Renal pelvis (tissue), 12 donors: Measurements from ENCODE around the gene ATP13A2. TPM values are rescaled to one million over a fixed set of nuclear protein-coding genes. Genes with fewer than 3 reads are reported as not detected.

Experiments
- DNase-seq: peaks from one replicate; pipeline ENCODE4 v3.0.0-alpha.2; 2013
- long read RNA-seq, 16 experiments: transcript quantifications; one replicate each; lab custom pipeline, GENCODE V29; 2026
- polyA plus RNA-seq, 3 donors: library from polyadenylated mRNA; unstranded; fragments of 120-200 nt; gene quantifications; one replicate each; pipeline ENCODE4 v1.2.1, GENCODE V29; 2013; ENCODE audit not compliant: insufficient read length in 3 of 3

ATP13A2 gene
- 10 to 100 TPM; 32.3 to 46.7 (median 33.1) TPM for polyA plus RNA-seq
- long read RNA-seq, donor 1, partial matches to known transcripts = 9 of 9 reads
- long read RNA-seq, donor 1, other reads (novel, unspliced or antisense) = 0 of 9 reads
- long read RNA-seq, donor 2, partial matches to known transcripts = 9 of 12 reads
- long read RNA-seq, donor 2, other reads (novel, unspliced or antisense) = 0 of 12 reads
- long read RNA-seq, donor 3, partial matches to known transcripts = 7 of 9 reads
- long read RNA-seq, donor 3, other reads (novel, unspliced or antisense) = 0 of 9 reads
- long read RNA-seq, donor 4, partial matches to known transcripts = 12 of 14 reads
- long read RNA-seq, donor 4, other reads (novel, unspliced or antisense) = 0 of 14 reads
- long read RNA-seq, donor 5, partial matches to known transcripts = 6 of 6 reads
- long read RNA-seq, donor 5, other reads (novel, unspliced or antisense) = 0 of 6 reads
- long read RNA-seq, donor 6, partial matches to known transcripts = 13 of 15 reads
- long read RNA-seq, donor 6, other reads (novel, unspliced or antisense) = 0 of 15 reads
- long read RNA-seq, donor 7, partial matches to known transcripts = 5 of 5 reads
- long read RNA-seq, donor 7, other reads (novel, unspliced or antisense) = 0 of 5 reads
- long read RNA-seq, donor 8, partial matches to known transcripts = 6 of 6 reads
- long read RNA-seq, donor 8, other reads (novel, unspliced or antisense) = 0 of 6 reads
- long read RNA-seq, donor 9, partial matches to known transcripts = 9 of 10 reads
- long read RNA-seq, donor 9, other reads (novel, unspliced or antisense) = 0 of 10 reads
- long read RNA-seq, donor 10, partial matches to known transcripts = 17 of 20 reads
- long read RNA-seq, donor 10, other reads (novel, unspliced or antisense) = 0 of 20 reads
- long read RNA-seq, donor 11, partial matches to known transcripts = 0 of 2 reads
- long read RNA-seq, donor 11, other reads (novel, unspliced or antisense) = 0 of 2 reads
- long read RNA-seq, donor 12, transcript ATP13A2-203 (29 exons, 3,981 nt) = major isoform, 5 of 16 reads
- long read RNA-seq, donor 12, partial matches to known transcripts = 11 of 16 reads
- long read RNA-seq, donor 12, other reads (novel, unspliced or antisense) = 0 of 16 reads
- long read RNA-seq, donor 13 = 0 reads
- long read RNA-seq, donor 14 = 0 reads
- long read RNA-seq, donor 15, partial matches to known transcripts = 30 of 33 reads
- long read RNA-seq, donor 15, other reads (novel, unspliced or antisense) = 0 of 33 reads
- long read RNA-seq, donor 16, partial matches to known transcripts = 12 of 14 reads
- long read RNA-seq, donor 16, other reads (novel, unspliced or antisense) = 0 of 14 reads

GRCh38 chr1:17011439-17012307 is at the start of gene ATP13A2:
Gene ATP13A2 (minus strand): TSS chr1:17011928. CDS start chr1:17011738, 190 bp downstream.
- peak; percentile 77 for DNase-seq

GRCh38 chr1:17061486-17061885 is 49.8 kb upstream of the ATP13A2 start:
- no peak for DNase-seq

GRCh38 chr1:17060306-17060749 is 48.6 kb upstream of the ATP13A2 start:
- DNase-seq = no peak

- peak; percentile 56 for DNase-seq
Measured at GRCh38 chr1:17059391-17060305, 47.9 kb upstream of the ATP13A2 start.

- no peak for DNase-seq
Measured at GRCh38 chr1:17056551-17056950, 44.8 kb upstream of the ATP13A2 start.

GRCh38 chr1:17055801-17056200 is 44.1 kb upstream of the ATP13A2 start:
- no peak for DNase-seq

GRCh38 chr1:17053685-17054410 is 42.1 kb upstream of the ATP13A2 start, which contains the start of gene SDHB:
Gene SDHB (minus strand): TSS chr1:17054032. CDS start chr1:17054019, 13 bp downstream.
- peak; percentile 98 for DNase-seq

- DNase-seq = peak; percentile 4
Measured at GRCh38 chr1:17053086-17053684, 41.5 kb upstream of the ATP13A2 start.

- DNase-seq = no peak
Measured at GRCh38 chr1:17052641-17053040, 40.9 kb upstream of the ATP13A2 start.

GRCh38 chr1:17052038-17052437 is 40.3 kb upstream of the ATP13A2 start:
- DNase-seq = no peak

GRCh38 chr1:17047924-17048323 is 36.2 kb upstream of the ATP13A2 start:
- no peak for DNase-seq

GRCh38 chr1:17046334-17046657 is 34.6 kb upstream of the ATP13A2 start:
- no peak for DNase-seq

- peak; percentile 55 for DNase-seq
Measured at GRCh38 chr1:17045634-17046333, 34.1 kb upstream of the ATP13A2 start.

GRCh38 chr1:17045150-17045549 is 33.4 kb upstream of the ATP13A2 start:
- DNase-seq = no peak

- no peak for DNase-seq
Measured at GRCh38 chr1:17043676-17044075, 31.9 kb upstream of the ATP13A2 start.

- DNase-seq = no peak
Measured at GRCh38 chr1:17040135-17040534, 28.4 kb upstream of the ATP13A2 start.

GRCh38 chr1:17039522-17039921 is 27.8 kb upstream of the ATP13A2 start:
- no peak for DNase-seq

GRCh38 chr1:17033481-17033880 is 21.8 kb upstream of the ATP13A2 start:
- no peak for DNase-seq
